HUES6 (cell line): ENCODE results near the gene LMLN.

ENCODE experiments used
- H3K27ac ChIP-seq: 2 replicates; pipeline ENCODE4 v1.7.0; 2013; ENCODE audit warnings: low read depth, mild to moderate bottlenecking, low read length, inconsistent platforms
- H3K27me3 ChIP-seq: 2 replicates; pipeline ENCODE4 v1.6.1; 2013; ENCODE audit warnings: low read length; ENCODE audit not compliant: control insufficient read depth, insufficient read depth
- H3K36me3 ChIP-seq: 2 replicates; pipeline ENCODE4 v1.6.1; 2013; ENCODE audit warnings: low read length; ENCODE audit not compliant: control insufficient read depth, insufficient read depth
- H3K4me1 ChIP-seq: 2 replicates; pipeline ENCODE4 v1.6.1; 2013; ENCODE audit warnings: low read length; ENCODE audit not compliant: control insufficient read depth, insufficient read depth
- H3K4me3 ChIP-seq: 2 replicates; pipeline ENCODE4 v1.5.1; 2013; ENCODE audit warnings: low read depth, low read length
- H3K9ac ChIP-seq: one replicate; pipeline ENCODE4 v1.6.1; 2013; ENCODE audit warnings: mild to moderate bottlenecking, low read length
- H3K9me3 ChIP-seq: 2 replicates; pipeline ENCODE4 v1.6.1; 2013; ENCODE audit warnings: low read depth, low read length; ENCODE audit not compliant: control insufficient read depth, insufficient read depth

The LMLN gene

GRCh38 chr3:197989651-197990050 lies 29.6 kb downstream of the LMLN start:
- Histone ChIP-seq H3K9ac (no peak overlapping the region), H3K27me3 (no peaks in the 10 kb centered on the region), H3K36me3 (no peaks in the 10 kb centered on the region; the same call in 1 of the 2 replicates), H3K27ac (no peak overlapping the region), H3K9me3 (no peaks in the 10 kb centered on the region), H3K4me1 (peaks cover 5% of the 10 kb centered on the region; the same call in 1 of the 2 replicates), H3K4me3 (no peak overlapping the region)

- Histone ChIP-seq H3K4me3 (no peak overlapping the region), H3K9ac (no peak overlapping the region), H3K4me1 (peaks cover 5% of the 10 kb centered on the region; the same call in 1 of the 2 replicates), H3K36me3 (no peaks in the 10 kb centered on the region; the same call in 1 of the 2 replicates), H3K27ac (no peak overlapping the region), H3K9me3 (no peaks in the 10 kb centered on the region), H3K27me3 (no peaks in the 10 kb centered on the region)
These were observed 34.7 kb downstream of the LMLN start for GRCh38 chr3:197994736-197995135.

DNA sequence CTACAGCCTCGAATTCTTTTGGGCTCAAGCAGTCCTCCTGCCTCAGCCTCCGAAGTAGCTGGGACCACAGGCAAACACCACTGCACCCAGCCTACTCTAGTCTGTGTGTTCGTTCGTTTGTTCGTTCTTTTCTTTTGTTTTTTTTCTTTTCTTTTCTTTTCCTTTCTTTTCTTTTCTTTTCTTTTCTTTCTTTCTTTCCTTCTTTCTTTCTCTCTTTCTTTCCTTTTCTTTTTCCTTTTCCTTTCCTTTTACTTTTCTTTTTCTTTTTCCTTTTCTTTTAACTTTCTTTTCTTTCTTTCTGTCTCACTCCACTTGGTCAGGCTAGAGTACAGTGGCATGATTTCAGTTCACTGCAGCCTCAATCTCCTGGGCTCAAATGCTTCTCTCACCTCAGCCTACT lies 36.8 kb downstream of the LMLN start:
- no peak overlapping the region for H3K27ac ChIP-seq
- H3K36me3 ChIP-seq = no peaks in the 10 kb centered on the region
- H3K4me3 ChIP-seq = no peak overlapping the region
- H3K9me3 ChIP-seq = no peaks in the 10 kb centered on the region
- H3K9ac ChIP-seq = no peak overlapping the region
- peaks cover 5% of the 10 kb centered on the region; the same call in 1 of the 2 replicates for H3K4me1 ChIP-seq
- H3K27me3 ChIP-seq = no peaks in the 10 kb centered on the region

DNA sequence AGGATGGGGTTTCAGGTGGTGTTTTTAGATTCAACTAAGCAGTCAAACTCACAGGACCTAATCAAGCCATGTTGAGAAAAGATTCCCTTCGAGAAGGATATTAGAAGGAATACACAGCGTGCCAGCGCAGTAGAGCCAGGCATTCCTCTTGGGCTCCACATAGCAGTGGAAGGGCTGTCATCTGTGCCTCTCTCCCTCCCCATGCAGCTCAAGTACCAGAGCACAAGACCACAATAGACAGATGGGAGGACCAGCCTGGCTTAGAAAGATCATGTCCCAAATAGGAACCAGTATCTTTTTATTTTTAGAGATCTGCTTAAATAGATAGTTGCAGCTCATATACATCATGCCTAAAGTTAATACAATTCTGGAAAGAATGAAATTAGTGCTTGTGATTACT lies 37.9 kb downstream of the LMLN start:
- Histone ChIP-seq H3K27me3 (no peaks in the 10 kb centered on the region), H3K36me3 (no peaks in the 10 kb centered on the region), H3K27ac (no peak overlapping the region), H3K4me3 (no peak overlapping the region), H3K9ac (no peak overlapping the region), H3K9me3 (no peaks in the 10 kb centered on the region), H3K4me1 (peaks cover 5% of the 10 kb centered on the region; the same call in 1 of the 2 replicates)

DNA sequence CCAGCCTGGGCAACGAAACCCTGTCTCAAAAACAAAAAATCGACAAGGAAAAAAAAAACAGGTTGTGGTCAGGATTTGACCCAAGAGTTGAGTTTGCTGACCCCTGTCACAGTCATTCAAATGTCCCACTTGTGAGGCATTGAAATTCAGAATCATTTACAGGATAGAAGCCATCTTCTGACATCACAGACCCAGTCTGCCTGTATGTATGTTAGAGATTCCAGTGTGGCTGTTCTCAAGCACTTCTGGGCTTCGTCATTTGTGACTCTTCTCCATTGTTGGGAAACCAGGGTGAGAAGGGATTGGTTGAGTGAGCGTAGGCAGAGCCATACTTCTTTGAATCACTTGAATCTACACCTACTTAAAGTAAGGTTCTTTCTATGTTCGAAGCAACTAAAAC lies 57.1 kb downstream of the LMLN start:
- Histone ChIP-seq H3K36me3 (no peaks in the 10 kb centered on the region), H3K4me3 (no peak overlapping the region), H3K9ac (no peak overlapping the region), H3K9me3 (no peaks in the 10 kb centered on the region), H3K27me3 (no peaks in the 10 kb centered on the region), H3K4me1 (no peaks in the 10 kb centered on the region; the same call in 1 of the 2 replicates), H3K27ac (no peak overlapping the region)

DNA sequence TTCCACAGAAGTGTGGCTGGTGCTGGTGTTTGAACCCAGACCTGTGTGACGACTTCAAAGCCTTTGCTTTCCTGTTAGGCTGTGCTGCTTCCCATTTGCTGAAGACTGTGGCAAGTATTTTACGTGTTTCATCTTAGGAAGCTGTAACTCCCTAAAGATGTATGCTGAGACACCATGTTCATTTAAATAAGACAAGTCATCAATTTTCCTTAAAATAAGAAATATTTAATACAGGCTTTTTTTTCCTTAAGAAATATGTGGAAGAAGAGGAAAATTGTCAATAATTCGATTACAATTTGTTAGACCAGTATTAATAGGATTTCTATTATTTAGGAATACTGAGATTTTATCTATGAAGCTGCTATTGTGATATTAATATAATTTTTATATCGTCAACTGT lies 58.4 kb downstream of the LMLN start:
- no peaks in the 10 kb centered on the region for H3K9me3 ChIP-seq
- H3K9ac ChIP-seq = no peak overlapping the region
- H3K36me3 ChIP-seq = no peaks in the 10 kb centered on the region
- no peak overlapping the region for H3K4me3 ChIP-seq
- H3K4me1 ChIP-seq = no peaks in the 10 kb centered on the region; the same call in 1 of the 2 replicates
- no peaks in the 10 kb centered on the region for H3K27me3 ChIP-seq
- H3K27ac ChIP-seq = no peak overlapping the region

- Histone ChIP-seq H3K27ac (no peak overlapping the region), H3K27me3 (no peaks in the 10 kb centered on the region), H3K4me3 (no peak overlapping the region), H3K9me3 (no peaks in the 10 kb centered on the region), H3K9ac (no peak overlapping the region), H3K36me3 (no peaks in the 10 kb centered on the region), H3K4me1 (no peaks in the 10 kb centered on the region; the same call in 1 of the 2 replicates)
These were observed 59.1 kb downstream of the LMLN start for GRCh38 chr3:198019115-198019514.

DNA sequence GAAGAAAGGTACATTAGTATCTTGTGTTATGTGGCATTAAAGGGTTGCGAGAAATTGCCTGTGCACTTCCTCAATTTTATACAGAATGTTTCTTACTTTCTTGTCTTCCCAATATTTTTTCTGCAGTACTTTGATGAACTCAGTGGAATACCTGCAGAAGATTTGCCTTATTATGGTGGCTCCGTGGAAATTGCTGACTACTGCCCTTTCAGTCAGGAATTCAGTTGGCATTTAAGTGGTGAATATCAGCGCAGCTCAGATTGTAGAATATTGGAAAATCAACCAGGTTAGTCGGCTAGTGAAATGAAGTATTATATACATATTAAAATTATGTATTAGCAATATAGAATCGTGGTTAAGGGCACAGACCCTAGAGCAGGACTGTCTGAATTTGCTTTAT lies 61.3 kb downstream of the LMLN start:
- H3K36me3 ChIP-seq = no peaks in the 10 kb centered on the region

GRCh38 chr3:198022604-198023003 lies 62.6 kb downstream of the LMLN start:
- Histone ChIP-seq H3K27me3 (no peaks in the 10 kb centered on the region), H3K4me3 (no peak overlapping the region), H3K27ac (no peak overlapping the region), H3K9me3 (no peaks in the 10 kb centered on the region), H3K36me3 (no peaks in the 10 kb centered on the region), H3K9ac (no peak overlapping the region), H3K4me1 (no peaks in the 10 kb centered on the region)

More for the DNA sequence above, 61.3 kb downstream of the LMLN start:
- Histone ChIP-seq H3K4me1 (no peaks in the 10 kb centered on the region; the same call in 1 of the 2 replicates), H3K9ac (no peak overlapping the region), H3K27me3 (no peaks in the 10 kb centered on the region), H3K4me3 (no peak overlapping the region), H3K9me3 (no peaks in the 10 kb centered on the region), H3K27ac (no peak overlapping the region)

DNA sequence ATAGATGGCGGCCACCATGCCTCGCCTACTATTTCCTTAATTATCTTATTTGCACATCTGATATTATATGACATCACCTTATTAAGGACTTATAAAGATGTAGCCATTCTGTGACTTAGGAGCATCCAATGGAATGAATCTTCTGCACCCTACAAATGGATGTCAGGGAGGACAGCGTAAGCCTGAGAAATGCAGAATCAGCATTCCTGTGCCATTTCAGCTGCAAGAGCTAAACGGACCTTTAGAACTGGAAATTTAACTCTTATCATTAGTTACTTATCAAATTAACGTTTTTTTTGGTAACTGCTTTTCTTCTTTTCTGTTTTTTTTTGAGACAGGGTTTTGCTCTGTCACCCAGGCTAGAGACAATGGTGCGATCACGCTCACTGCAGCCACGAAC lies 65.6 kb downstream of the LMLN start:
- no peak overlapping the region for H3K4me3 ChIP-seq
- no peaks in the 10 kb centered on the region for H3K36me3 ChIP-seq
- no peaks in the 10 kb centered on the region for H3K4me1 ChIP-seq
- H3K9ac ChIP-seq = no peak overlapping the region
- no peak overlapping the region for H3K27ac ChIP-seq
- no peaks in the 10 kb centered on the region for H3K27me3 ChIP-seq
- no peaks in the 10 kb centered on the region for H3K9me3 ChIP-seq

GRCh38 chr3:198026620-198027019 lies 66.6 kb downstream of the LMLN start:
- Histone ChIP-seq H3K9ac (no peak overlapping the region), H3K4me3 (no peak overlapping the region), H3K9me3 (no peaks in the 10 kb centered on the region), H3K27me3 (no peaks in the 10 kb centered on the region), H3K27ac (no peak overlapping the region), H3K36me3 (no peaks in the 10 kb centered on the region), H3K4me1 (no peaks in the 10 kb centered on the region)
